Activated T-cell treated with anti-CD3 and anti-CD28 coated beads, Interleukin-2, amount 50 U/mL, for 48 hours (primary cell): ENCODE data around the gene FBXO31.

Experiments
- DNase-seq, 2 experiments: peaks; one replicate each; pipeline ENCODE4 v3.0.0-alpha.2; 2020

Gene FBXO31

GRCh38 chr16:87383505-87384161 lies at the start of gene FBXO31:
TSS of gene FBXO31 (minus strand) at chr16:87383776. CDS start at chr16:87383744, 32 bp downstream.
- peak; percentile 96 for DNase-seq

- no peak for DNase-seq
Measured at GRCh38 chr16:87432330-87432915, 48.8 kb upstream of the FBXO31 start.

- DNase-seq = no peak
Measured at GRCh38 chr16:87431926-87432325, 48.4 kb upstream of the FBXO31 start.

- no peak for DNase-seq
Measured at GRCh38 chr16:87426423-87427215, 43.0 kb upstream of the FBXO31 start.

GRCh38 chr16:87425941-87426340 lies 42.4 kb upstream of the FBXO31 start:
- no peak for DNase-seq

GRCh38 chr16:87424266-87424665 lies 40.7 kb upstream of the FBXO31 start:
- DNase-seq = no peak

GRCh38 chr16:87423429-87423828 lies 39.9 kb upstream of the FBXO31 start:
- DNase-seq = no peak

GRCh38 chr16:87422106-87422505 lies 38.5 kb upstream of the FBXO31 start:
- DNase-seq = no peak

- no peak for DNase-seq
Measured at GRCh38 chr16:87421003-87421912, 37.7 kb upstream of the FBXO31 start.

- no peak for DNase-seq
Measured at GRCh38 chr16:87420026-87421002, 36.7 kb upstream of the FBXO31 start.

GRCh38 chr16:87418644-87419043 lies 35.1 kb upstream of the FBXO31 start:
- no peak for DNase-seq

- no peak for DNase-seq
Measured at GRCh38 chr16:87418216-87418615, 34.6 kb upstream of the FBXO31 start.

GRCh38 chr16:87417528-87417910 lies 33.9 kb upstream of the FBXO31 start:
- no peak for DNase-seq

- DNase-seq = peak; percentile 42 to 48
Measured at GRCh38 chr16:87416826-87417527, 33.4 kb upstream of the FBXO31 start.

GRCh38 chr16:87415441-87415840 lies 31.9 kb upstream of the FBXO31 start:
- DNase-seq = no peak

- no peak for DNase-seq
Measured at GRCh38 chr16:87414251-87414680, 30.7 kb upstream of the FBXO31 start.

GRCh38 chr16:87412996-87413421 lies 29.4 kb upstream of the FBXO31 start:
- no peak for DNase-seq

- DNase-seq = no peak
Measured at GRCh38 chr16:87412371-87412995, 28.9 kb upstream of the FBXO31 start.

- DNase-seq = no peak
Measured at GRCh38 chr16:87411375-87412271, 28.0 kb upstream of the FBXO31 start.
